ENCODE measurements around the gene CLBA1.
"Not testable (repeated sequence)": the region's sequence is repeated elsewhere in the genome, so short reads cannot be mapped to it uniquely, and the experiment has no call there.

CLBA1 gene

GRCh38 chr14:104947881-104948735 is 37.5 kb upstream of the CLBA1 start:
- DNase-seq = not testable (repeated sequence)

GRCh38 chr14:104948736-104949031 is 36.9 kb upstream of the CLBA1 start:
- no peak for DNase-seq

GRCh38 chr14:104949406-104949955 is 36.1 kb upstream of the CLBA1 start:
- DNase-seq = not testable (repeated sequence)

DNA sequence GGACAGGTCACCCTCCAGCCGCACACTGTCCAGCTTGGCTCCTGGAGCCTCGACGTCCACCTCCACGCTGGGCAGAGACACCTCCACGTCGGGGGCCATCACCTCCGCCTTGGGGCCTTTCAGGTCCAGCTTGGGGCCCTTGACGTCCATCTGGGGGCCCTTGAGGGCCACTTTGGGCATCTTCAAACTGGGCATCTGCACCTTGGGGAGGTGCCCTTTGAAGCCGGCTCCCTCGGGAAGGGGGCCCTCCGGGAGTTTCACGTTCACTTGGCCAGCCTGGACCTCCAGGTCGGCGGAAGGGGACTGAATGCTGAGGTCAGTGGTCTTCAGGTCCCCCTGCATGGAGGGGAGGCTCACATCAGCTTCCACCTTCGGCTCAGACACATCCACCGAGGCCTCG is 35.6 kb upstream of the CLBA1 start:
- DNase-seq = no peak

DNA sequence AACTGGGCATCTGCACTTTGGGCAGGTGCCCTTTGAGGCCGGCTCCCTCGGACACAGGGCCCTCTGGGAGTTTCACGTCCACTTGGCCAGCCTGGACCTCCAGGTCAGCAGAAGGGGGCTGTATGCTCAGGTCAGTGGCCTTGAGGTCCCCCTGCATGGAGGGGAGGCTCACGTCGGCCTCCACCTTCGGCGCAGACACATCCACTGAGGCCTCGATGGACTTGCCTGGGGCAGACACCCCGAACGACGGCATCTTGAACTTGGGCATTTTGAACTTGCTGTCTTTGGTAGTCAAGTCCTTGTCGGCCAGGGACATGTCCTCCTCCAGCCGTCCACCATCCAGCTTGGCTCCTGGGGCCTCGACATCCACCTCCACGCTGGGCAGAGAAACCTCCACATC is 34.9 kb upstream of the CLBA1 start:
- DNase-seq = not testable (repeated sequence)

- DNase-seq = not testable (repeated sequence)
Observed at GRCh38 chr14:104951863-104952657, 33.5 kb upstream of the CLBA1 start.

GRCh38 chr14:104953097-104953496 is 32.5 kb upstream of the CLBA1 start:
- DNase-seq = no peak

DNA sequence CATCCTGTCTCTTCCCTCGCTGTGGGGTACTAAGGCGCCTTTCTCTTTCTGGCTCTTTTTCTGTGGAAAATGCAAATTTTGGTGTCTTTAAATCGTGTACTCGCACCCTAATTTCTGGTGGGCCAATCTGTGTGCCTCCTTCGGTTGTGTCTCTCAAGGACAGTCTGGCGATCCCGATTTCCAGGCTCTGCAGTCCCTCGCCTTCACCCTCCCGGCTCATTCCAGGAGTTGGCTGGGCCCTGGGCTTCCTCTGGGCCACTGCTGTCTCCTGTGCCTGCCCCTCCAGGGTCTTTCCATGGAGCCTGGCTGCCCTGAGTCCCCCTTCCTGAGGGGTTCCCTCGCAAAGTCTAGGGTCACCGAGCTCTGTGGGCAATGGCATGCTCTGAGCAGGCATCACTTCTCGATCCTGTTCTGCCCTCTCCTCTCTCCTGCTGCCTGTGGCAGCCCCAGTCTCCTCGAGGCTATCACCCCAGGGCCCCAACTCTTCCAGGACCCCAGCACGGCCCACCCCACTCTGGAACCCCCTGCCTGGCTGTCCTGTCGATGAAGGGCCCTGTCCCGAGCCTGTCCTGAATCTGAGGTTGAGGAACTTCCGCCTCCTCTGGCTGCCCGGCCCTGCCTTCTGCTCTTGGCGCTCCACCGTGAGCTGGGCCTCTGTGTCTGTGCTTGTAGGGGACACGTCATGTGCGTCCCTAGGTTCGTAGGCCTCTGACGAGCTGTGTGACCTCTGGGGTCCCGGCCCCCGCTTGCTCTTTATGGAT is 31.5 kb upstream of the CLBA1 start:
- DNase-seq = no peak

DNA sequence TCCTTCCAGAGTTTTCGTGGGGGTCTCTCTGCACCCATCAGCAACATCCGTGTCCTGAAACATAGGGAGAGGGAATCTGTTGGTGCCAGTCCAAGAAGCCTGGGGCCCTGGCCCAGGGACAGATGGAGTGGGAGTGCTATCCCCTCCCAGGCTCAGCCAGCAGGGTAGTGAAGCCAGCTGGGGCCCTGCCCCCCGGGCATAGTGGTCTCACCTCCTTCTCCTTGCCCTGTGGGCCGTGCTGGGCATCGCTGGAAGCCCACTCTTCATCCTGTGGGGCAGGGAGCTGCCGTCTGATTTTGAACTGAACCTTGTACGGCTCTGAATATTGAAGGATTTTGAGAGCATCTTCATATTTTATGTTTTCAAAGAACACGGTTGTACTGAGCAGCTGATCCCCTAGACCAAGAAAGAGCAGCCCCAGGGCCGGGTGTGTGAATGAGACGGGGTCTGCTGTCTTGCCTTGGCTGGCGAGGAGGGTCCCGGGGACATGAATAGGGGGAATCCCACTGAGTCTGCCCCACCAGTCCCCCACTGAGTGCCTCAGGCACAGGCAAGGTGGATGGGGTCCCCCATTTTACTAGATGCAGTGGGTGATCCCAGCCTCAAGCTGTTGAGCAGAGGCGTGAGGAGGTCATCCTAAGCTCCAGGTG is 30.7 kb upstream of the CLBA1 start:
- no peak for DNase-seq

- DNase-seq = no peak
Observed at GRCh38 chr14:104955396-104955770, 30.2 kb upstream of the CLBA1 start.

DNA sequence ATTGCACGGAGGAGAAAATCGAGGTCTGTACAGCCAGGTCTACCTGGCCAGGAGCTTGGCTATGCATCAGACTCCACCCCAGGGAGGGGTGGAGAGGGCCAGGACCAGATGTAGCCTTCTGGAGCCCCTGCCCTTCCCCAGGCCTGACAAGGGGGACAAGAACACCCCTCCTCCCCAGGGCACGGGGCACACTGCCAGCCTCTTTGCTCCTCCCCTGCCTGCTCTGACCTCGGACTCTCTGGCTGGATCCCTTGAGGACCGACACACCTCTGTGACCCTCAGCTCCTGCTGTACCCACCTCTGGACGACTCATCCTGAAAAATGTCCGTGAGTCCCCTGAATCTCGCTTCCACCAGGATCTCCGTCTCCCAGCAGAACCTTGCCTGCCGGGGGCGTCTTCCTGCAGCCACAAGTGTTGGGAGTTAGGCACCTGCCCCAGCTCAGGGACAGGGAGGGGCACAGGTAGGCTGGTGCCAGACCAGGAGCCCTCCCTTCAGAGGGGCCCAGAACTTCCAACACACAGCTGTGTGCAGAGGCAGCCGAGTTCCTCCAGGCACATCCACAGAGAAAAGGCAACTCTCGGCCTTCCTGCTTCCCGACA is 29.2 kb upstream of the CLBA1 start:
- no peak for DNase-seq

DNA sequence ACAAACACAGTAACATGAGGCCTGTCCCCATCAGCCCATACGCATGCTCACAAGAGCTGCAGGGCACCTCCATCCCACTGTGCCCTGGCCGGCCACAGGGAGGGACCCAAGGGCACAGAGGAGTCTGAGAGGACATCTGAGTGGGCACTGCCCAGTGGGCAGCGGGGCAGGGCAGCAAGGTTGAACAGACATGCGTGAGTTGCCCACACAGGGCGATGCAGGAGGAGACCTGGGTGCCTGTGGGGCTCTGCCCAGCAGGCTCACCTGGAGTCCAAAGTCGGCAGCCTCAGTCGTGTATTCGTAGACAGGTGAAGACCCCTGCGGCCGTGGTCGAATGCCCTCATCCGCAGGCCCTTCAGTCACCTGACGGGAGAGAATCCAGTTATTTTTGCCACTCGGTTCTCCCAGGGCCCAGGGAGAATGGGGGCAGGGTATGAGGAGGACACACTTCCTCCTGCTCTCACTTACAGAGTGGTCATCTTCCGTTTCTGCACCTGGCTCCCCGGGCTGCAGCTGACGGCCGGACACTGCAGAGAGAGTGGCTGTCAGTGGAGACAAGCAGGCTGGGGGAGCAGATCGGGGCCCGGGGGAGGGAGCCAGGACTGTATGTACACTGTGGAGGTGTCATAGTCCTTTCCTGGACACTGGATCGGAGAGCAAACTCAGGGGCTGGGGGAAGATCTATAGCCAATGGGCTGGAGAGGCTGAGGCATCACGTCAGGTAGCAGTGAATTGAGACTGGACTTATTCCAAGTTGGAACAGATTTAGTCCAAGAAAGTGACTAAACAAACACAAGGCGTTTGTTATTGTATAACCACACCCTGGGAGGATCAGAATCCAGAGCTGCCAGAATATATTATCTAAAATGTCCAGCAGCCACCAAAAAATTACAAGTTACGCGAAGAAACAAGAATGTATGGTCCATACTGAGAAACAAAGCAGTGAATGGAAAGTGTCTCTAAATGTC is 28.2 kb upstream of the CLBA1 start:
- DNase-seq = no peak

- no peak for DNase-seq
Observed at GRCh38 chr14:104964546-104964945, 21.0 kb upstream of the CLBA1 start.

GRCh38 chr14:104965561-104966231 is 19.9 kb upstream of the CLBA1 start:
- DNase-seq = no peak

DNA sequence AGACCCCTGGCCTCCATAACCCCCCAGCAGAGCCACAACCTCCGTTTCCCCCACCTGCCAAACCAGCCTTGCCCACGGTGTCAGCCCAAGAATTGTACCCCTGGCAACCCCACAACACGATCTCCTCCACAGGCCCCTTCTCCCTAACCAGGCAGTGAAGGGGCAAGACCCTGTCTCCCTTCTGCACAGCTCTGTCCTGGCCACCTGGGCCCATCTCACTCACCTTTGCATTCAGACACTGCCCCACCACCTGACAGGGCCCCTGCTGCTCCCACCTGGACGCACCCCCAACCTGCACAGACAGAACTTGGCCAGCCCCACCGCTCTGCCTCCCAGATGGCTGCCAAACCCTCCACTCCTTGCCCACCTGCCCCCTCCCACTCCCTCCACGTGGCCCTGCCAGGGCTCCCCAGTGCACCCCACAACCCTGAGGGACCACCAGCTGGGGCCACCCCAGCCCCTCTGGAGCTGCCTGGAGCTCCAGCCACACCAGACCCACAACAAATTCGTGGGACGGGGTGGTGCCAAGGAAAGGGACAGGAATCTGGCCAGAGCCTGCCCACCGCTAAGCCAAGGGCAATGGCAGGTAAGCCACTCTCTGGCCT is 19.2 kb upstream of the CLBA1 start:
- no peak for DNase-seq

- DNase-seq = no peak
Observed at GRCh38 chr14:104966981-104967385, 18.6 kb upstream of the CLBA1 start.

DNA sequence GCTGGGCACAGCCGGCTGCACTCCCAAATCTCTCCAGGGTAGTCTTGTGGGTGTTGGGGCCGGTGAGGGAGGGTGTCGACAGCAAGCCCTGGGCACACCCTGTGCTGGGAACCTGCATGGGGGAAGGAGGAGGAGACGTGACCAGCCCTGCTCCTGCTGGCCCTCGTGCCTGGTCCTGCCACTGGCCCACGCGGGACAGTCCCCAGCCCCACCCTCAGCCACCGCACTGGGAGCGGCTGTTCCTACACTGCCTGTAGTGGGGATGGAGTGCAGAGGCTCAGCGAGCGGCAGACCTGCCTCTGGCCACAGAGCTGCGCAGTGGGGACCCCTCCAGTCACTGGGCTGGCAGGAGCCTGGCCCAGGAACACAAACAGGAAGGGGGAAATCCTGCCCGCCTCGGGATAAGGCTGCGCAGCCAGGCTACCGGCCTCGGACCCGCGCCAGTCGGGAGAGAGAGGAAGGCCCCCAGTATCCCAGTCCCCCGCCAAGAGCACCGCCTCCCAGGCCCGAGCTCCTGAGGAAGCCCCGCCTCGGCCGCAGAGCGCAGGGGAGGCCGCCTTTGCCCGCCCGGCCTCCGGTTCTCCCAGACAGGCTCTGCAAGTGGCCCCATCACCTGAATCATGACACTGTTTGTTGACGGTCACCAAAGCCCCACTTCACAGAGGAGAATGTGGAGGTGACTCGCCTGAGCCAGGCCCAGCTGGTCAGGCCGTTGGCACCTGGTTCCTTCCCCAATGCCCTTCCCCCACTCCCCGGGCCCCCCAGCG is 18.0 kb upstream of the CLBA1 start:
- no peak for DNase-seq

DNA sequence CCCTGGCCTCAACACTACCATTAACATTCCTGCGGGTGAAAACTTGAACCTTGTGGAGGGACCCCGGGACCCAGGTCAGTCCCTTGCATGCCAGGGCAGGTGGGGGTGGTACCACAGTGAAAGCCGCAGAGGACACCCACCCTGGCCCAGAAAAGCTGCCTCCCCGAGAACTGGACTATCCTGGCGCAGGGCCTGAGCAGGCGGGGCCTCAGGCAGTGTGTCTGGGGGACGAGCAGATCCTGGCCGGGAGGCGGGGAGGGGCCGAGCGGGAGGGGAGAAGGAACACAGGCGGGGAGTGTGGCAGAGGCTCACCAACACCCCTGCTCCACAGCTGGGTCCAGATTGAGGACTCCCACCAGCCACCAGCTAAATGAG is 17.4 kb upstream of the CLBA1 start:
- no peak for DNase-seq
